A549 (cell line): ENCODE results near the gene FOXS1. TPM values are rescaled to one million over a fixed set of nuclear protein-coding genes. Genes with fewer than 3 reads are reported as not detected.

Source experiments
- ATAC-seq, 2 experiments: fragments of 200-7000 bp in 1 of 2; fragments of >200 bp in 1 of 2; cut with Nextera tagmentation in 1 of 2; cut with Tn5 transposase in 1 of 2; 3 replicates each; pipeline versions ENCODE4 v1.8.0 to v1.9.1; 2018 to 2020; ENCODE audit warnings: mild to moderate bottlenecking in 1 of 2, moderate library complexity in 1 of 2
- CTCF ChIA-PET: fragments of 300-600 bp; sonication (Branson Sonifier 250); formaldehyde crosslinking; extraction: SDS; loops from one replicate; lab custom pipeline; 2021; ENCODE audit warnings: antibody characterized with exemption, inconsistent platforms; lab: Yijun Ruan, JAX
- POLR2A ChIA-PET: fragments of 350-600 bp; formaldehyde crosslinking; extraction: SDS; loops from one replicate; lab custom pipeline; 2021; ENCODE audit warnings: antibody characterized with exemption, inconsistent platforms; lab: Yijun Ruan, JAX
- DNase-seq, 2 experiments: peaks; one replicate each; pipeline versions ENCODE4 v3.0.0 to v3.0.0-alpha.2; 2011 to 2016; ENCODE audit warnings: low read depth in 1 of 2, low spot score in 1 of 2
- FAIRE-seq: peaks from 2 replicates; lab custom pipeline; 2011; peaks lifted over from hg19 to GRCh38; lab: Jason Lieb, UNC
- H3K27ac ChIP-seq, 2 experiments: fragments of >200 bp; sonication (Bioruptor Twin); formaldehyde crosslinking; 3 replicates each; pipeline ENCODE4 v1.5.1; 2016 to 2017
- H3K4me1 ChIP-seq: fragments of >200 bp; sonication (Bioruptor Twin); formaldehyde crosslinking; 3 replicates; pipeline ENCODE4 v1.6.1; 2016
- H3K4me2 ChIP-seq: fragments of >200 bp; sonication (Bioruptor Twin); formaldehyde crosslinking; 3 replicates; pipeline ENCODE4 v1.6.1; 2016
- H3K4me3 ChIP-seq: fragments of >200 bp; sonication (Bioruptor Twin); formaldehyde crosslinking; 3 replicates; pipeline ENCODE4 v1.5.1; 2016
- H3K9me3 ChIP-seq: fragments of >200 bp; sonication (Bioruptor Twin); formaldehyde crosslinking; 3 replicates; pipeline ENCODE4 v1.6.1; 2016
- BHLHE40 ChIP-seq: IDR thresholded peaks from 2 replicates; pipeline ENCODE4 v1.6.1; 2012; ENCODE audit warnings: low read depth, low read length, inconsistent platforms
- CBX8 ChIP-seq: fragments of 200-600 bp; sonication (generic); IDR thresholded peaks from 2 replicates; pipeline ENCODE4 v1.6.1; 2016
- ESRRA ChIP-seq: fragments of 150-350 bp; IDR thresholded peaks from 2 replicates; pipeline ENCODE4 v1.6.1; 2014; ENCODE audit warnings: mild to moderate bottlenecking, low read length, borderline replicate concordance
- FOXS1 ChIP-seq: fragments of 250-450 bp; sonication (Bioruptor Pico); IDR thresholded peaks from 2 replicates; pipeline ENCODE4 v1.5.0; 2020; ENCODE audit warnings: mild to moderate bottlenecking, moderate library complexity
- KDM1A ChIP-seq: fragments of 200-600 bp; sonication (generic); IDR thresholded peaks from 2 replicates; pipeline ENCODE4 v1.6.1; 2016; ENCODE audit warnings: low read depth, mild to moderate bottlenecking
- KDM5A ChIP-seq: fragments of 200-600 bp; sonication (generic); IDR thresholded peaks from 2 replicates; pipeline ENCODE4 v1.6.1; 2016; ENCODE audit warnings: antibody characterized with exemption, mild to moderate bottlenecking
- RAD21 ChIP-seq, 2 experiments: fragments of >200 bp in 1 of 2; sonication (Bioruptor Twin) in 1 of 2; formaldehyde crosslinking in 1 of 2; IDR thresholded peaks in 1 of 2; conservative IDR thresholded peaks in 1 of 2; 2 replicates in 1 of 2; 3 replicates in 1 of 2; pipeline ENCODE4 v1.6.1; 2012 to 2018; ENCODE audit warnings: inconsistent platforms in 1 of 2
- SMC3 ChIP-seq: fragments of >200 bp; sonication (Bioruptor Twin); formaldehyde crosslinking; IDR thresholded peaks from 3 replicates; pipeline ENCODE4 v1.6.1; 2018; ENCODE audit warnings: inconsistent platforms
- TP53 ChIP-seq: fragments of 250-450 bp; sonication (Bioruptor Pico); IDR thresholded peaks from 2 replicates; pipeline ENCODE4 v1.5.0; 2021; ENCODE audit warnings: mild to moderate bottlenecking, moderate library complexity
- ZFP36 ChIP-seq: fragments of 450-650 bp; IDR thresholded peaks from 2 replicates; pipeline ENCODE4 v1.6.1; 2014; ENCODE audit warnings: borderline replicate concordance; ENCODE audit not compliant: partially characterized antibody
- WGBS: methylation state at CpG from one replicate; pipeline ENCODE4 v1.1.6; 2017; ENCODE audit errors: missing lambda C conversion rate; 5-methylcytosine and 5-hydroxymethylcytosine counted together
- polyA plus RNA-seq, 4 experiments: library from polyadenylated mRNA; depleted of rRNA in 3 of 4; stranded (reverse); fragments of >200 nt; fragmentation: RNase III in 1 of 4; extraction: RNeasy Plus Mini Kit Qiagen cat#74134 plus additional on column Dnase treatment in 1 of 4; gene quantifications; 2 replicates in 3 of 4; 3 replicates in 1 of 4; pipeline ENCODE4 v1.2.3, GENCODE V29; 2011 to 2017
- TF ChIP-seq, protein P1 (sequence below): fragments of >200 bp; sonication (Bioruptor Twin); formaldehyde crosslinking; IDR thresholded peaks from 3 replicates; pipeline ENCODE4 v1.6.1; 2016
- TF ChIP-seq, protein P2 (sequence below): IDR thresholded peaks from 2 replicates; pipeline ENCODE4 v1.6.1; 2012
- TF ChIP-seq, protein P3 (sequence below): IDR thresholded peaks from 2 replicates; pipeline ENCODE4 v1.6.1; 2012

The FOXS1 gene
- polyA plus RNA-seq, 2 of the 4 experiments (the other 2 are of a cell fraction): 1.5 to 3.7 TPM

DNA sequence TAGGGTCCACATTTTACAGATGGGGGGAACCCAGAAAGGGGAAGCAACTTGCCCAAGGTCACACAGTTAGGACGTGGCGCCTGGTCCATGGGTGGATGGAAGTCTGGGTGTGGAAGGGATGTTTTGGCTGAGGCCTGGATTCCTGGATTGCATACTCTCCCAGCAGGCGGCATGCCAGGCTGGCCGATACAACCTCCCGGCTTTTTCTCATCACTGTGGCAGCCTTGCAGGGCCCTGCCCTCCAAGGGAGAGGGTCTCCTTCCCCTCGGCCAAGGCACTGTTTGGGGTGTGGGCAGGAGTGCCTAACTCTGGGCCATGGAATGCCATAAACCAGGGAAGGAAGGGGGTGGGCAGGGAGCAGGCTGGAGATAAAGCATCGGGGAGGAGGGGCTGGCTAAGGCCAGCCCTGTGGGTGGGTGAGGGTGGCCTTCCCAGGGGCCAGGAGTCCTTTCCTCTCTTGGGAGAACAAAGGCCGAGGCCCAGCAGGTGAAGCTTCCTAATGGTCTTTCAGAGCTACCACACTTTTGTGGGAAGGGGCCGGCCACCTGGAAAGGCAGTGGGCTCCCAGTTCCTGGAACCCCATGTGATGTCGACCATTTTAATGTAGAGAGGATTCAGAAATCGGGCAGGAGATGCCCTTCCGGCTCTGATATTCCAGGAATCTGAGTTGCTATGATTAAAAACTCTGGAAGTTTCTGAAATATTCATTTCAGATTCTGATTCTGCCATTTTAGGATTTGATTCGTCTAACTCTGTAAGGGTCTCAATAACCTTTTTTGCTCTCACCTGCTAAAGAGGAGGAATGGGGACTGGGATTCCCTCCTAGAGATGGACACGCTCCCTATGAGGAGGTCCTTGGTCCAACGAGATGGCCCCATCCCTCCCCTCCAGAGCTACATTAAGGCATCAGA is 4.2 kb downstream of the FOXS1 start:
- no peak for FAIRE-seq
- Histone ChIP-seq H3K4me2 (peak overlapping the region; percentile 71), H3K27ac (peak overlapping the region; percentile 85 to 86), H3K4me3 (no peak overlapping the region), H3K4me1 (peaks cover 96% of the 10 kb centered on the region)
- no peak for DNase-seq
- CTCF ChIA-PET: interaction anchor here (1.0 to 14.7 kb wide), 8 partner anchors 8 to 191 kb away, joined by 3 to 145 read pairs (median 3); partner anchors contain the start of genes MYLK2 and PDRG1
- TF ChIP-seq FOXS1 (CRISPR knock-in tag): no peak
- TF ChIP-seq, protein P1, sequence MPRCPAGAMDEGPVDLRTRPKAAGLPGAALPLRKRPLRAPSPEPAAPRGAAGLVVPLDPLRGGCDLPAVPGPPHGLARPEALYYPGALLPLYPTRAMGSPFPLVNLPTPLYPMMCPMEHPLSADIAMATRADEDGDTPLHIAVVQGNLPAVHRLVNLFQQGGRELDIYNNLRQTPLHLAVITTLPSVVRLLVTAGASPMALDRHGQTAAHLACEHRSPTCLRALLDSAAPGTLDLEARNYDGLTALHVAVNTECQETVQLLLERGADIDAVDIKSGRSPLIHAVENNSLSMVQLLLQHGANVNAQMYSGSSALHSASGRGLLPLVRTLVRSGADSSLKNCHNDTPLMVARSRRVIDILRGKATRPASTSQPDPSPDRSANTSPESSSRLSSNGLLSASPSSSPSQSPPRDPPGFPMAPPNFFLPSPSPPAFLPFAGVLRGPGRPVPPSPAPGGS: no peak
- TF ChIP-seq SMC3: no peak
- TF ChIP-seq, protein P2, sequence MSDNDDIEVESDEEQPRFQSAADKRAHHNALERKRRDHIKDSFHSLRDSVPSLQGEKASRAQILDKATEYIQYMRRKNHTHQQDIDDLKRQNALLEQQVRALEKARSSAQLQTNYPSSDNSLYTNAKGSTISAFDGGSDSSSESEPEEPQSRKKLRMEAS: no peak
- TF ChIP-seq, all 56 proteins: peak for 0
- H3K9me3 ChIP-seq: no peaks in the 10 kb centered on the region
- WGBS: 82% methylated on average over 15 of the region's 15 CpGs
- 0 out of 6 replicates have a peak, but pooled peaks of 1 of the 2 experiments have one; percentile 4 for ATAC-seq
- POLR2A ChIA-PET: no interaction called here

DNA sequence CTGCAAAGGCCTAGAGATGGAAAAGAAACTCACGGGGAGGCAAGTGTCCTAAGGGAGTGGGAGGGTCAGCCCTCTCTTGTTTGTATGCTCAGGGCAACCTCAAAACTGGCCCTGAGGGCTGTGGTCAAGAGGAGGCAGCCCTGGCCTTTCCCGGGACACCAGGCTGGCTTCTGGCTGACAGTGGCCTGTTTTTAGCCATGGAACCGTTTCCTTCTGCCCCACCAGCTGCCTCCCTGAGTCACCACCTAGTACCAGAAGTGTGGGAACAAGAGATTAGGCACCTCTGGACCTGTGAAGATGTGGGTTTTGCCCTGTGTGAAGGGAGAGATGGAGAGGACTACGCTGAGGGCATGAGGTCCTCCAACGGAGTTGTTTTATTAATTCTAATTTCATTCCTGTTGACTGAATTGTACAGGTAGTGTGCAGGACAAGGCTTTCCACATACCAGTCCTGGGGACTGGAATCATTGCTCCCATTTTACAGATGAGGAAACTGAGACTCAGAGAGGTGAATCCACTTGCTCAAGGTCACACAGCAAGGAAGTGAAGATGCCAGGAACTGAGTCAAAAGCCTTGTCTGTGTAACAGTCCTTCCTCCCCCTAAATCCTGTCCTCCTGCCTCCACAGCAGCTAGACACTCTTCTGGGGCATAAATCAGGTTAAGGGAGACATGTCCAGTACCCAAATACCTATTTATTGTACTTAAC is 5.5 kb downstream of the FOXS1 start:
- TF ChIP-seq, protein P3, sequence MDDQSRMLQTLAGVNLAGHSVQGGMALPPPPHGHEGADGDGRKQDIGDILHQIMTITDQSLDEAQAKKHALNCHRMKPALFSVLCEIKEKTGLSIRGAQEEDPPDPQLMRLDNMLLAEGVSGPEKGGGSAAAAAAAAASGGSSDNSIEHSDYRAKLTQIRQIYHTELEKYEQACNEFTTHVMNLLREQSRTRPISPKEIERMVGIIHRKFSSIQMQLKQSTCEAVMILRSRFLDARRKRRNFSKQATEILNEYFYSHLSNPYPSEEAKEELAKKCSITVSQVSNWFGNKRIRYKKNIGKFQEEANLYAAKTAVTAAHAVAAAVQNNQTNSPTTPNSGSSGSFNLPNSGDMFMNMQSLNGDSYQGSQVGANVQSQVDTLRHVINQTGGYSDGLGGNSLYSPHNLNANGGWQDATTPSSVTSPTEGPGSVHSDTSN: no peak
- TF ChIP-seq KDM1A: peak; percentile 63; the same call in 1 of the 2 replicates
- no peak for TF ChIP-seq CBX8
- no peak for TF ChIP-seq TP53
- TF ChIP-seq ZFP36: peak; percentile 19
- TF ChIP-seq ESRRA: peak; percentile 52; the same call in 1 of the 2 replicates
- TF ChIP-seq, all 56 proteins: peak for 3
- no peak for ATAC-seq
- WGBS: 68% methylated on average over 5 of the region's 5 CpGs
- H3K4me1 ChIP-seq: peaks cover 98% of the 10 kb centered on the region
- H3K27ac ChIP-seq: peak overlapping the region; percentile 84 to 86; a peak in 5 of 6 replicates
- POLR2A ChIA-PET: no interaction called here
- CTCF ChIA-PET: interaction anchor here (0.6 to 14.7 kb wide), 5 partner anchors 13 to 112 kb away, joined by 3 to 145 read pairs (median 3); partner anchors contain the start of gene PDRG1
- H3K4me2 ChIP-seq: no peak overlapping the region
- no peak for FAIRE-seq
- DNase-seq: no peak
- no peak overlapping the region for H3K4me3 ChIP-seq
- no peaks in the 10 kb centered on the region for H3K9me3 ChIP-seq

DNA sequence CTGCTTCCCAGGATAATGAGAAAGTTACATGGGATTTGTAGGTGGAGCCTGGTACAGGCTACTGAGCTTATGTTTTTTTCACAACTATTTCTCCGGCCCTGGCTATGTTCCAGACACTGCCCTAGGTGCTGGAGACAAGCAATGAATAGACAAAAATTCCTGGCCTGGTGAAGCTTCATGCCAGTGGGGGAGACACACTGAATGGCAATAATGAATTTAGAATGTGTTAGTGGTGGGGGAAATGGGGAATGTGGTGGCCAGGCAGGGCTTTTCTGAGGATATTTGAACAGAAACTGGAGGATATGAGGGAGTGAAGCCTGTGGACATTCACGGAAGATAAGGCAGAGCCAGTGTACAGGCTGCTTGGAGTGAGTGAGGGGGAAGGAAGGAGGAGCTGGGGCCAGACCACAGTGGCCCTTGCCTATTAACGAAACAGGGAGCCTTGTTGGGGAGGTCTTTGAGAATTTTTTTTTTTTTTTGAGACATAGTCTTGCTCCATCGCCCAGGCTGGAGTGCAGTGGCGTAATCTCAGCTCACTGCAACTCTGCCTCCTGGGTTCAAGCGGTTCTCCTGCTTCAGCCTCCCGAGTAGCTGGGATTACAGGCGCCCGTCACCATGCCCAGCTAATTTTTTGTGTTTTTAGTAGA is 6.6 kb downstream of the FOXS1 start:
- ATAC-seq (no peak), DNase-seq (peak in 1 of 2 experiments; percentile 49), FAIRE-seq (no peak)
- no peaks in the 10 kb centered on the region for H3K9me3 ChIP-seq
- no peak overlapping the region for H3K4me3 ChIP-seq
- H3K4me1 ChIP-seq: peaks cover 91% of the 10 kb centered on the region
- POLR2A ChIA-PET: interaction anchor here (1.7 kb wide), 1 partner anchor 8 kb away, joined by 5 read pairs; no protein-coding TSS in a partner anchor
- CTCF ChIA-PET: interaction anchor here (0.6 to 14.7 kb wide), 9 partner anchors 7 to 193 kb away, joined by 3 to 145 read pairs (median 5); partner anchors contain the start of genes FOXS1 and PDRG1
- 84% methylated on average over 9 of the region's 9 CpGs for WGBS
- TF ChIP-seq BHLHE40 (no peak), RAD21 (conservative IDR thresholded peaks at IDR 0.05 in 1 of 2, IDR thresholded peaks at IDR 0.05 in 1 of 2) (no peak), KDM5A (no peak)
- peak overlapping the region; percentile 84 to 86 for H3K27ac ChIP-seq
- H3K4me2 ChIP-seq: peak overlapping the region; percentile 66
